ENCODE measurements around the gene SSTR5. TPM values are rescaled to one million over a fixed set of nuclear protein-coding genes. Genes with fewer than 3 reads are reported as not detected.

Gene SSTR5
- total and polyA plus RNA-seq, 10 of the 15 experiments (the other 5 are each of a cell fraction or from before 2014, with no cell fraction given): not detected

DNA sequence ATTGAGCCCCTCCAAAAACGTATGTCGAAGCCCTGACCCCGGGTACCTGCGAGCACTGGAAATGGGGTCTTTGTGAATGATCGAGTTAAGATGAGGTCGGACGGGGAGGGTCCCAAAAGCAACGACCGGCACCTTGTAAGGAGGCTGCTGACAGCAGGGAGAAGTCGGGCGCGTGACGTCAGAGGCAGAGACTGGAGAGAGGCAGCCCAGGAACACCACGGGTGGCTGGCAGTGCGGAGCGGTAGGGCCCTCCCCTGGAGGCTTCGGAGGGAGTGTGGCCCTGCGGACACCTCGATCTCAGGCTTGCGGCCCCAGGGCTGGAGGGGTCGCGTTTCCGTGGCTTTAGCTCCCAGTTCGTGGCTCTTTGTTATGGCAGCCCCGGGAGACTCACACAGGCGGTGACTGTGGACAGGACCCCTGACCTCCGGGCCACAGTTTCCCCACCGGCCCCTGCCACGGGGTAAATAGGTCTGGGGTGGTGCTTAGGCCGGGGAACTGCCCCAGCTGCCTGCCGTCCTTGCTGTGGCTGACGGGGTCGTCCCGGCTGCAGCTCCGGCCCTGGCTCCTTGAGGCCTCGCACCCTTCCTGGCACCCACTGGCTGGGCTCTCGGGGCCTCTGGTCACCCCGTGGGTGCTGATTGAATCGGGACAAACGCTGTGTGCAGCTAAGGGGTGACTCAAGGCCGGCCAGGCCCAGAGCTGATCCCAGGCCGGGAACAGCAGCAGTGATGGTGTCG is 10.6 kb upstream of the SSTR5 start (continued):
- TF ChIP-seq, protein P1, sequence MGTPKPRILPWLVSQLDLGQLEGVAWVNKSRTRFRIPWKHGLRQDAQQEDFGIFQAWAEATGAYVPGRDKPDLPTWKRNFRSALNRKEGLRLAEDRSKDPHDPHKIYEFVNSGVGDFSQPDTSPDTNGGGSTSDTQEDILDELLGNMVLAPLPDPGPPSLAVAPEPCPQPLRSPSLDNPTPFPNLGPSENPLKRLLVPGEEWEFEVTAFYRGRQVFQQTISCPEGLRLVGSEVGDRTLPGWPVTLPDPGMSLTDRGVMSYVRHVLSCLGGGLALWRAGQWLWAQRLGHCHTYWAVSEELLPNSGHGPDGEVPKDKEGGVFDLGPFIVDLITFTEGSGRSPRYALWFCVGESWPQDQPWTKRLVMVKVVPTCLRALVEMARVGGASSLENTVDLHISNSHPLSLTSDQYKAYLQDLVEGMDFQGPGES (IDR thresholded peaks at IDR 0.05): no peak
- TF ChIP-seq CREM (IDR thresholded peaks at IDR 0.05; ENCODE audit: low read depth): no peak
- TF ChIP-seq CREB1 (IDR thresholded peaks at IDR 0.05; ENCODE audit: low read depth): no peak
- no peak for TF ChIP-seq POU2F2 (IDR thresholded peaks at IDR 0.05; ENCODE audit: borderline replicate concordance, low read depth, low read length)

DNA sequence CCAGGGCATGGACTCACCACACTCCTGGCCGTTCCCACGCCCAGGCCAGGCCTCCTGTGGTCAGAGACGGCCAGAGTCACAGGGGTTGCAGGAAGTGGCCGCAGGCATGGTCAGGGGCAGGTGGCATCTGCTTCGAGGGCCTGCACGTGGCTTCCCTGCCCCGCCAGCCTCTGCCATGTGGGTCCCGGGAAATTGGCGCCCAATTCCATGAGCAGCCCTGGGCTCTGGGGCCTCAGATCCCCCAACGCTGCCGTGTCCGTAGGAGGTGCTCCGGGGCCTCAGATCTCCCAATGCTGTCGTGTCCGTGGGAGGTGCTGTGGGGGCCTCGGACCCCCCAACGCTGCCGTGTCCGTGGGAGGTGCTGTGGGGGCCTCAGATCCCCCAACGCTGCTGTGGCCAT is 9.7 kb upstream of the SSTR5 start:
- Histone ChIP-seq H3K27me3 (replicated peaks in 1 of 2; ENCODE audit: control insufficient read depth in 2 of 2, insufficient read depth in 2 of 2, low read length in 1 of 2) (no peaks in the 10 kb centered on the region), H3K4me3 (no peak overlapping the region), H3K27ac (ENCODE audit: control insufficient read depth, insufficient read depth) (no peak overlapping the region), H3K79me2 (ENCODE audit: control insufficient read depth, insufficient read depth, low read length) (no peaks in the 10 kb centered on the region), H2AFZ (ENCODE audit: control insufficient read depth, low read depth, low read length) (no peak overlapping the region), H4K20me1 (ENCODE audit: control insufficient read depth, insufficient read depth) (no peaks in the 10 kb centered on the region), H3K9me3 (replicated peaks; ENCODE audit: control insufficient read depth, insufficient read depth, low read length) (peaks cover 2% of the 10 kb centered on the region; the same call in 1 of the 3 replicates), H3K9ac (ENCODE audit: control insufficient read depth, insufficient read depth, low read length) (no peak overlapping the region), H3K4me2 (ENCODE audit: control insufficient read depth, insufficient read depth) (no peak overlapping the region), H3K4me1 (ENCODE audit: control insufficient read depth, insufficient read depth, low read length) (no peaks in the 10 kb centered on the region), H3K36me3 (ENCODE audit: control insufficient read depth in 2 of 2, insufficient read depth in 2 of 2, low read length in 1 of 2) (no peaks in the 10 kb centered on the region)
- SMC1A ChIA-PET (ENCODE audit: uncharacterized antibody, unreplicated experiment): no interaction called here
- ATAC-seq: no peak
- POLR2A ChIA-PET: no interaction called here
- FAIRE-seq: no peak
- no TSS peak for BruUV-seq (replicated peaks)
- CTCF ChIA-PET: no interaction called here
- in situ Hi-C loops (cut with MboI): loop anchor here (10.0 kb wide), 1 partner anchor 62 kb away; no protein-coding TSS in a partner anchor
- DNase-seq (ENCODE audit: low read depth, low spot score): no peak
- RAD21 ChIA-PET (ENCODE audit: unreplicated experiment): no interaction called here
- intact Hi-C loops (cut with micrococcal nuclease; ENCODE audit: unreplicated experiment): no loop called here
- 30% methylated on average over 20 of the region's 20 CpGs for WGBS (ENCODE audit: insufficient coverage, insufficient replicate concordance, low lambda C conversion rate, missing lambda C conversion rate)
- no peak for TF ChIP-seq IKZF1 (conservative IDR thresholded peaks at IDR 0.05)
- TF ChIP-seq, protein P2, sequence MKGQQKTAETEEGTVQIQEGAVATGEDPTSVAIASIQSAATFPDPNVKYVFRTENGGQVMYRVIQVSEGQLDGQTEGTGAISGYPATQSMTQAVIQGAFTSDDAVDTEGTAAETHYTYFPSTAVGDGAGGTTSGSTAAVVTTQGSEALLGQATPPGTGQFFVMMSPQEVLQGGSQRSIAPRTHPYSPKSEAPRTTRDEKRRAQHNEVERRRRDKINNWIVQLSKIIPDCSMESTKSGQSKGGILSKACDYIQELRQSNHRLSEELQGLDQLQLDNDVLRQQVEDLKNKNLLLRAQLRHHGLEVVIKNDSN (IDR thresholded peaks at IDR 0.05; ENCODE audit: borderline replicate concordance, extremely low read length, insufficient read depth, low read depth, low read length): no peak
- TF ChIP-seq RELA (IDR thresholded peaks at IDR 0.05; ENCODE audit: borderline replicate concordance, partially characterized antibody): no peak
- no peak for TF ChIP-seq HCFC1 (IDR thresholded peaks at IDR 0.05; ENCODE audit: low read length)
- TF ChIP-seq ZNF274 (IDR thresholded peaks at IDR 0.05; ENCODE audit: insufficient read depth, insufficient read length): no peak
- TF ChIP-seq SUPT20H (IDR thresholded peaks at IDR 0.05; ENCODE audit: borderline replicate concordance, control insufficient read depth, low read depth, low read length): no peak
- no peak for TF ChIP-seq HDAC6 (IDR thresholded peaks at IDR 0.05; ENCODE audit: unreplicated experiment)
- no peak for TF ChIP-seq POLR2AphosphoS2 (IDR thresholded peaks at IDR 0.05; ENCODE audit: low read depth, low read length)
- TF ChIP-seq, protein P3, sequence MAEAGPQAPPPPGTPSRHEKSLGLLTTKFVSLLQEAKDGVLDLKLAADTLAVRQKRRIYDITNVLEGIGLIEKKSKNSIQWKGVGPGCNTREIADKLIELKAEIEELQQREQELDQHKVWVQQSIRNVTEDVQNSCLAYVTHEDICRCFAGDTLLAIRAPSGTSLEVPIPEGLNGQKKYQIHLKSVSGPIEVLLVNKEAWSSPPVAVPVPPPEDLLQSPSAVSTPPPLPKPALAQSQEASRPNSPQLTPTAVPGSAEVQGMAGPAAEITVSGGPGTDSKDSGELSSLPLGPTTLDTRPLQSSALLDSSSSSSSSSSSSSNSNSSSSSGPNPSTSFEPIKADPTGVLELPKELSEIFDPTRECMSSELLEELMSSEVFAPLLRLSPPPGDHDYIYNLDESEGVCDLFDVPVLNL (IDR thresholded peaks at IDR 0.05; ENCODE audit: low read depth, low read length): no peak
- TF ChIP-seq, protein P4, sequence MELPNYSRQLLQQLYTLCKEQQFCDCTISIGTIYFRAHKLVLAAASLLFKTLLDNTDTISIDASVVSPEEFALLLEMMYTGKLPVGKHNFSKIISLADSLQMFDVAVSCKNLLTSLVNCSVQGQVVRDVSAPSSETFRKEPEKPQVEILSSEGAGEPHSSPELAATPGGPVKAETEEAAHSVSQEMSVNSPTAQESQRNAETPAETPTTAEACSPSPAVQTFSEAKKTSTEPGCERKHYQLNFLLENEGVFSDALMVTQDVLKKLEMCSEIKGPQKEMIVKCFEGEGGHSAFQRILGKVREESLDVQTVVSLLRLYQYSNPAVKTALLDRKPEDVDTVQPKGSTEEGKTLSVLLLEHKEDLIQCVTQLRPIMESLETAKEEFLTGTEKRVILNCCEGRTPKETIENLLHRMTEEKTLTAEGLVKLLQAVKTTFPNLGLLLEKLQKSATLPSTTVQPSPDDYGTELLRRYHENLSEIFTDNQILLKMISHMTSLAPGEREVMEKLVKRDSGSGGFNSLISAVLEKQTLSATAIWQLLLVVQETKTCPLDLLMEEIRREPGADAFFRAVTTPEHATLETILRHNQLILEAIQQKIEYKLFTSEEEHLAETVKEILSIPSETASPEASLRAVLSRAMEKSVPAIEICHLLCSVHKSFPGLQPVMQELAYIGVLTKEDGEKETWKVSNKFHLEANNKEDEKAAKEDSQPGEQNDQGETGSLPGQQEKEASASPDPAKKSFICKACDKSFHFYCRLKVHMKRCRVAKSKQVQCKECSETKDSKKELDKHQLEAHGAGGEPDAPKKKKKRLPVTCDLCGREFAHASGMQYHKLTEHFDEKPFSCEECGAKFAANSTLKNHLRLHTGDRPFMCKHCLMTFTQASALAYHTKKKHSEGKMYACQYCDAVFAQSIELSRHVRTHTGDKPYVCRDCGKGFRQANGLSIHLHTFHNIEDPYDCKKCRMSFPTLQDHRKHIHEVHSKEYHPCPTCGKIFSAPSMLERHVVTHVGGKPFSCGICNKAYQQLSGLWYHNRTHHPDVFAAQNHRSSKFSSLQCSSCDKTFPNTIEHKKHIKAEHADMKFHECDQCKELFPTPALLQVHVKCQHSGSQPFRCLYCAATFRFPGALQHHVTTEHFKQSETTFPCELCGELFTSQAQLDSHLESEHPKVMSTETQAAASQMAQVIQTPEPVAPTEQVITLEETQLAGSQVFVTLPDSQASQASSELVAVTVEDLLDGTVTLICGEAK (IDR thresholded peaks at IDR 0.05; ENCODE audit: borderline replicate concordance): no peak
- TF ChIP-seq LARP7 (IDR thresholded peaks at IDR 0.05): no peak
- TF ChIP-seq JUNB (IDR thresholded peaks at IDR 0.05): no peak

Data from GM12878 (cell line).